Measurements from ENCODE around the gene ADORA2A.

ADORA2A gene

DNA sequence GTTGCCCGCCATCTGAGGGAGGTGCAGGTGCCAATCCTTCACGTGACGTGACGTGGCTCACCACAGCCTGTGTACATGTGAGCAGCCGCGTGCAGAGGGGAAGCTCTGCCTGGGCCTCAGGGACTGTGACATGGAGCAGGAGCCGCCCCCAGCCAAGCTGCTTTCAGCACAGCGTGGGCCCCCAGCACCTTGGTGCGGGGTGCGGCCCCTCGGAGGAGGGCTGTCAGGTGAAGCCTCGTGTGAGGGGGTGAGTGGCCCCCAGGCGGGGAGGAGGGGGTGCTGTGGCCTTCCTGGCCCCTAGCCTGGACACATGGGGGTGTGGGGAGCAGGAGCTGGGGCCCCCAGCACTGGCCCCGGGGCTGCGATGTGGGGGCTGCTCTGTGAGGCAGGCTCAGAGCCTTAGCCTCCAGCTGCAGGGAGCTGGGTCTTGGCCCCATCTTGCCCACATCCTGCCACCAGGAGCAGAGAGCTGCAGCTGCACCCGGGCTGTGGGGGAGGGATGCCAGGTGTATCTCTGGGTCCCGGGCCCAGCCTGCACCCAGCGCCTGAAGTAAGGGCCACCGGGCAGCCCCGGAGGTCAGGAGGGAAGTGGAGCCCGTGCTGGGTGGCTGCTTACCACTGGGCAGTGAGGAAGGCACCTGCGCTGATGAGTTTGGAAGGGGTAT, at the start of gene ADORA2A:
TSS of gene ADORA2A (plus strand) at position 100 of the 665 bp plus-strand sequence. CDS start 5,806 bp downstream, outside the sequence.
- in situ Hi-C loops (cut with MboI; ENCODE audit: low sequenced_read_pairs) = no loop called here

DNA sequence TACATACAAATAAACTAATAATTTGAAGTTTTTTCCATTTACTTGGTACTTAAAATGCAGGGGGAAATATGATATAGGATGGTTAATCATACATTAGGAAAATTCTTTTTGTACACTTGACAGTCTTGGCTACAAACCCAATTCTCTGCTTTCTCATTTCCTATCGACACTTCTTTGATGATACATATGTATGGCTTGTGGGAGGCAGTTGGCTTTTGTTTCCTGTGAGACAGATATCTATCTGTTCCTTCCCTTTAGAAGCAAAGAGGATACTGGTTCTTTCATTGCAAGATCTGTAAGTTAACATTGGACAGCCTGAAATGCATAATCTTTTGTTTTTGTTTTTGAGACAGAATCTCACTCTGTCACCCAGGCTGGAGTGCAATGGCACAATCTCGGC, 47.9 kb upstream of the ADORA2A start:
- in situ Hi-C loops (cut with MboI; ENCODE audit: low sequenced_read_pairs) = no loop called here

DNA sequence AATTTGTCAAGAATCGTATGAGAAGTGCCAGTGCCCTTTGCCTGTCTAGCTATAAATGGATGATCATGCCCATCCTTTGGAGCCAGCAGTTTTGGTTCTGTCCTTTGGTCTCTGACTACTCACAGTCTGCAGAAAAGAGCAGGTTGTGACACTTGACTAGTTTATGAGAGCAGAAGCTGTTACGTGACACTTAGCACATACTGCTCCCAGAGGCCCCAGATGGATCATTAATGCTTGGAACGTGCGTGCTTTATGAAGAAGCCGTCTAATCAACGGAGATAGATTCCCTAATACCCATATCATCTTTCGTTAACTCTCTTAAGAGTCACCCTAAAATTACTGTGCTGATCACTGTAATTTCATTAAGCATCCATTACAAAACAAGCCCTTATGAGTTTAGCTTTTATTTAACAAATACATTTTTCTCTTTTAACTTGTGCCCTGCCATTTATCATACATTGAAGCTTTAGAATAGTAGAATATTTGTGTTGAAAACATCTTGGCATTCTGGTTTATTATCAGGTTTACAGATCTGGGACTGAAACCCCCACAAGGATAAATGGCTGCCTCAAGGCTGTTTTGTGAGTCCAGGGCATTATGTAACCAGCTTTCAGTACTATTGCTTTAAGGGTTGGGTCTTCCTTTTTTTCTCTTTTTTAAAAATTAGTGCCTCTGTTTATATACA, 47.0 kb upstream of the ADORA2A start:
- in situ Hi-C loops (cut with MboI; ENCODE audit: low sequenced_read_pairs) = no loop called here

DNA sequence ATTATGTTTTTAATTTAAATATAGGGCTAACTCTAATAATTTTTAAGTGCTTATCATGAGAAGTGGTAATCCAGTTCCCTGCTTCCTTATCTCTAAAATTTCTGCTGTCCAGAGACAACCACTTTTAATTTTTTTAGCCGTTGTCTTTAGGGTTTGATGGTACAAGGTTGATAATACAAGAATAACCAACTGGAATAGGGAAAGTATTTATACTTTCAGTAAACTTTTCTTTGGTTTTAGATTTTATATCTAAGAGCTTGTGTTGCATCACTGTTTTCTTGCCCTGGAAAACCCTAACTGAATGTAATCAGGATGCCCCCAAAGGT, 46.5 kb upstream of the ADORA2A start:
- in situ Hi-C loops (cut with MboI; ENCODE audit: low sequenced_read_pairs) = no loop called here

DNA sequence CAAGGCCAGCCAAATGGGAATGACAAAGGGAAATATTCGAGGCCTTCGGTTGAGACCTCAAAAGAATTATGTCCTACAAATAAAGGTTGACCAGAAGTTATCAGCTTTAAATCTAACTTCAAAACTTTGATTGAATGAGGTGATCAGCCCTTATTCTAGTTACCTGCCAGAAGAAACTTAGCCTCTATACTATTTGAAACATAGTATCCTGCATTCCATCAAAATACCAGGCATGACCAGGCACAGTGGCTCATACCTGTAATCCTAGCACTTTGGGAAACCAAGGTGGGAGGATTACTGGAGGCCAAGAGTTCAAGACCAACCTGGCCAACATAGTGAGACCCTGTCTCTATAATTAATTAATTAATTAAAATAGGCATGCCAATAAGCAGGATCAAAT, 44.3 kb upstream of the ADORA2A start:
- in situ Hi-C loops (cut with MboI; ENCODE audit: low sequenced_read_pairs) = no loop called here

DNA sequence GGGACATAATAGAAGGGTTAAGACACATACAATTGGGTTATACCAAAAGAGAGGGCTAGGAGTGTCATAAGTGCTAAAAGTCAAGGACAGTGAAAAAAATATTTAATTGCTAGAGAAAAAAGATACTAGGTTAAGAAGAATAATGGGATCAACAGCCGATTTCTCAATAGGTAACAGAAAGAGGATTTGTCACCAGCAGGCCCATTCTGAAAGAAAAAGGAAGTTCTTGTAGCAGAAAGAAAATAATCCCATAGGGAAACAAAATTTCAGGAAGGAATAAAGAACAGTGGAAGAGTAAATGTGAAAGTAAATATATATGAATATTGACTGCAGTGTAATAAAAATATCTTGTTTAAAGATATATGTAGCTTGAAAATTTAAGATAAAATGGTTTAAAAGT, 43.3 kb upstream of the ADORA2A start:
- in situ Hi-C loops (cut with MboI; ENCODE audit: low sequenced_read_pairs) = no loop called here

DNA sequence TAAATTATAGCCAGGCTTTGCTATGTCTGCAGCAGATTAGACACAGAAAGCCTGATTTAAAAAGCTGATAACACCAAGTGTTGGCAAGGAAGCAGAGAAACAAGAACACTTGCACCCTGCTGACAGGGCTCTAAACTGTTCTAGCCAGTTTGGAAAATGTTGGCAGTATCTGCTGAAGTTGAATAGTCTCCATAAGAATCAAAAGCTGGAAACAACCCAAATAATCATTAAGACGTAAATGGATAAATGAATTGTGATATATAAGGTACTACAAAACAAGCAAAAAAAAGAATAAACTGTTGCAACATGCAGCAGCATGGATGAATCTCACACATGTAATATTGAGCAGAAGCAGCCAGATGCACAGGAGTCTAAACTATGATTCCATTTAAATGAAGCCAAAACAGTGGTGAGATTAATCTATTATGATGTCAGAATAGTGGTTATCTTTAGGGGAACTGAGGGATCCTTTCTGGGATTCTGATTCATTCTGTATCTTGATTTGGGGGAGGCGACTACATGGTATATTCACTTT, 40.4 kb upstream of the ADORA2A start:
- in situ Hi-C loops (cut with MboI; ENCODE audit: low sequenced_read_pairs) = no loop called here

DNA sequence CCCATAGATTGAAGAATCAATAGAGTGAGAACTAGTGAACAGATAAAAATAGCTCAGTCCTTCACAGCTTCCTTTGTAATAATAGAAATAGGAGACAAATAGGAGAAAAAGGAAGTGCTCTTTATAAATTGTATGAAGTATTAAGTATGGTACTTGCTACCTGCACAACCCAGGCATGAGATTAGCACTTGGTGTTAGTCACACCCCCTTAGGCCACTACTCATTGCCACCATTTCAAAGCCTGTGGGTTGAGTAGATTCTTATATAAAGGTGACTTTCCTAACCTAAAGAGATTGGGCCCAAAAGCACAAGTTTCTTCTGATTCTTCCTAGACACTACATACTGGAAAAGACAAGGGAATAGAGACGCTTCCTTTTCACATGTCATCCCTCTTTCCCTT, 37.7 kb upstream of the ADORA2A start:
- in situ Hi-C loops (cut with MboI; ENCODE audit: low sequenced_read_pairs) = no loop called here

DNA sequence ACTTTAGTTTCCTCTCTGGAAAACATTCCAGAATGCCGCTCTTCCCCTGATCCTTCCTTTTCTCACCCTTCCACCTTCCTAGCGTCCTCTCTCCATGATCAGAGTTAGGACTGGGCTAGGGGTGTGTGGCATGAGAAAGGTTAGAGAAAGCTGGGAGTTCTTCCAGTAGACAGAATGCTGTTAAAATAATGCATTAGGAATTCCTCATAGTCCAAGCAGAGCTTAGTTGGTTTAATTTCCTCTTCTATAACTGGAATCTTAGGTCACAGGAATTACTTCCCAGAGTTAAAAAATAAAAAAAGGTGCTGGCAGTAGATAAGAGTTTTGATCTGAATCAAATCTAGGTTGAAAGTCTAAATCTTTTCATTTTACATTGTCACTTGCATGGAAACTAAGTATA, 37.2 kb upstream of the ADORA2A start:
- in situ Hi-C loops (cut with MboI; ENCODE audit: low sequenced_read_pairs) = no loop called here

DNA sequence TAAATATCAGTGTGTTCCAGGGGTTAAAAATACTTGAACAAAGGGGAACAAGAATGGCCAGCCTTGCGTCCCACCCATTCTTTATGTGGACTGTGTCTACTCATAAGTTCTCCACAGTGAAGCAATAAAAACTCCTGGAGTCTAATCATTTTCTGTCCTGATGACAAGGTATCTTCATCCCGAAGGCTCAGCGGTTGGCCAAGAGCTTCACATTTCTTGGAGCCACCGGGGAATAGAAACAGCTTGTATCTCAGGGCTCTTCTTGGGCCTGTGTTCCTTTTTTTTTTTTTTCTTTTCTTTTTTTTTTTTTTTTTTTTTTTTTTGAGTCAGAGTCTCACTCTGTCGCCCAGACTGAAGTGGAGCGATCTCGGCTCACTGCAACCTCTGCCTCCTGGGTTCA, 36.8 kb upstream of the ADORA2A start:
- in situ Hi-C loops (cut with MboI; ENCODE audit: low sequenced_read_pairs) = no loop called here

DNA sequence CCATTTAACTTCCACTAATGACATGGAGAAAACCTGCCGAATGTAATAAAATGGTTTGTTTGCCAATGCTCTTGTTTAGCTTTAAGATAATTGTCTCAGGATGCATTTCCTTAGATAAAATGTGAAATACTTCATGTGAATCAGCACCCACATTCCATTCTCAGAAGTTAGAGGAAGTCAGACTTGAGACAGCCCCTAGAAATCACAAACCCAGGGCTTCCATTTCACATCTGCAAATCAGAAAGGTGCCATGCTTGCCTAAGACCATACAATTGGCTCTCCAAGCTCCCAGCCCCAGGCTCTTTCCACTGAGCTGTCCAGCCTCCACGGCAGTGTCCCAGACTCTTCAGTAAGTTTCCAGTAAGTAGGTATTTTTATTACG, 35.6 kb upstream of the ADORA2A start:
- in situ Hi-C loops (cut with MboI; ENCODE audit: low sequenced_read_pairs) = no loop called here

DNA sequence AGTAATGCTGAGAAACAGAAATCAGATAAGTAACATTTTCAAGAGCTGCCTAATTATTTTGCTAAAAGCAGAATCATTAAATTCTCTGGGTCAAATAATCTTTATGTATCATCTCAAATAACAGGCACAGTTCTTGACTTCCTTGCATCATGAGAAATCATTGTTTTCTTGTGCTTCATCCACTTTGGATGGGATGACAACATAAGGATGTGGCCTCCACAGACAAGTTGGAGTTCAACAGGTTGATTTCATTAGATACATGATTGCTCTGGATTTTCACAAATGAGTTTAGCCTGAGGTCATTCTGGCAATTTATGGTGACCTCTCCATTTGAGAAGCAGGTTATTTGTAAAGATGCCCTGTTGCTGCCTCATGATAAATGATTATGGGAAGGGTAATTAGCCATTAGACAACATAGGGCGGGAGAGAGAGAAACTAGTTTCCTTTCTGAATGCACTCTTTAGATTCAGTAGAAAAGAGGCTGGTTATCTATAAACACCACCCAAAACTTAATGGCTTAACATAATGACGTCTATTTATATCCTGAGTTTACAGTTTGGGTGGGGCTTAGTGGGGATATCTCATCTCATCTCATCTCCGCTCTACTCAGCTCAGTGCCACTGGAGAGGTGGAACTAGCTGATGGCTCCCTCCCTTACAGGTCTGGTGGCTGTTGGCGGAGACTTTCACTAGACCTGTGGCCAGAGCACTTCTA, 35.0 kb upstream of the ADORA2A start:
- in situ Hi-C loops (cut with MboI; ENCODE audit: low sequenced_read_pairs) = no loop called here

DNA sequence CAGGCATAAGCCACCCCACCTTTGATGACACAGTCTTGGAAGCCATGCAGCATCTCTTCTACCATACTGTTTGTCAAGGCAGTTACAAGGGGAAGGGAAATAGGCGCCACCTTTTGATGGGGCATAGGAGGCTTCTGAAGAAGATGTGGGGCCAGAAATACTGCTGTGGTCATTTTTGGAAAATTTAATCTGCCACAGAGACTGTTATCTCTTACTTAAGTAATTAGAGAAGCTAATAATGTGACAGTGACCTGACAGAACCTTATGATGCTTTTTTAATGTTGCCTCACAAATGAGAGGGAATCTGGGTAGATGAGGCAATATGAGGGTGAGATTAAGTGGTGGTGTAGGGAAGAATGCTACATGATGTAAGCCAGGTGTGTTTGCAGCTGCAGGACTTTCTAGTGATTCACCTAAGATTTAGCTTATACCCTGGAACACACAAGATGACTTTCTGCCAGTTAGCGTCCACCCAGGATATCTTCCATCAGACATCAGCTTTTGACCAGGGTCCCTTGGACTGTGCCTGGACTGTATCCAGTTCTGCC, 34.3 kb upstream of the ADORA2A start:
- in situ Hi-C loops (cut with MboI; ENCODE audit: low sequenced_read_pairs) = no loop called here

DNA sequence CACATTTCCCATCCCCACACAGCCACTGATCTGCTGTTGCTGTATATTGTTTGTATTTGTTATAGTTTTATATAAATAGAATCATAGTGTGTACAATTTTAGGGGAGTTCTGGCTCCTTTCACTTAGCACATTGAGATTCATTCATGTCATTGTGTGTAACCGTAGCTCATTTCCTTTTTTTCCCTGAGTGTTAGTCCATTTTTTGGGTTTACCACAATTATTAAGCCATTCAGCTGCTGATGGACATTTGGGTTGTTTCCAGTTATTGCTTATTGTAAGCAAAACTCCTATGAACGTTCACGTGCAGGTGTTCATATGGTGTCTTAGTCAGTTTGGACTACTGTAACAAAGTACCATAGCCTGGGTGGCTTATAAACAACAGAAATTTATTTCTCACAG, 33.6 kb upstream of the ADORA2A start:
- in situ Hi-C loops (cut with MboI; ENCODE audit: low sequenced_read_pairs) = no loop called here

DNA sequence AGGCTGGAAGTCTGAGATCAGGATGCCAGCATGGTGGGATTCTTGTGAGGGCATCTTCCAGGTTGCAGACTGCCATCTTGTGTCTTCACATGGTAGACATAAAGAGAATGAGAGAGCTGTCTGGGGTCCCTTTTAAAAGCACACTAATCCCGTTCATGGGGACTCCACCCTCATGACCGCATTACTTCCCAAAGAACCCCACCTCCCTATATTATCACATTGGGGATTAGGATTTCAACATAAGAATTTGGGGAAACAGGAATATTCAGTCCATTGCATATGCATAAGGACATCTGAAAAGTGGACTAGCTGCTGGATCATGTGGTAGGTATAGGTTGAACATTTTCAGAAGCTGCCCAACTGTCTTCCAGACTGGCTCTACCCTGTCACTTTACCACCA, 33.1 kb upstream of the ADORA2A start:
- in situ Hi-C loops (cut with MboI; ENCODE audit: low sequenced_read_pairs) = no loop called here

DNA sequence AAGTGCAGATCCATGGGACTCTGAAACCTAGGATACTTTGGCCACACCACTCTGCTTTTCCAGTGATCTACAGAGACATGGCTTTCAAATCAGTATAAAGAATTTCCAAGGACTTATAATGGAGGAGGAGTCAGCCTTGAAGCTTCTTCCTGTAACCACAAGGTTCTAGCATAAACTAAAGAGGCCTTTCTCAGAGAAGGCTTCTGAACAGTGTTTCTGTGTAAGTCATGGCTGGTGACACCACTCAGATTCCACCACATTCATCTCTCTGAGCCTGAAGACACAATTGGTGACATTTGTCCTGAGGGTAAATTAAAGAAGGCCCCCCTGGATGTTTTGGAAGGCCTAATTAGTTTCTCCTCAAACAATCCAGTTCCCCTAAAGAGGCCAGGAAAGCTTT, 29.0 kb upstream of the ADORA2A start:
- in situ Hi-C loops (cut with MboI; ENCODE audit: low sequenced_read_pairs) = no loop called here

DNA sequence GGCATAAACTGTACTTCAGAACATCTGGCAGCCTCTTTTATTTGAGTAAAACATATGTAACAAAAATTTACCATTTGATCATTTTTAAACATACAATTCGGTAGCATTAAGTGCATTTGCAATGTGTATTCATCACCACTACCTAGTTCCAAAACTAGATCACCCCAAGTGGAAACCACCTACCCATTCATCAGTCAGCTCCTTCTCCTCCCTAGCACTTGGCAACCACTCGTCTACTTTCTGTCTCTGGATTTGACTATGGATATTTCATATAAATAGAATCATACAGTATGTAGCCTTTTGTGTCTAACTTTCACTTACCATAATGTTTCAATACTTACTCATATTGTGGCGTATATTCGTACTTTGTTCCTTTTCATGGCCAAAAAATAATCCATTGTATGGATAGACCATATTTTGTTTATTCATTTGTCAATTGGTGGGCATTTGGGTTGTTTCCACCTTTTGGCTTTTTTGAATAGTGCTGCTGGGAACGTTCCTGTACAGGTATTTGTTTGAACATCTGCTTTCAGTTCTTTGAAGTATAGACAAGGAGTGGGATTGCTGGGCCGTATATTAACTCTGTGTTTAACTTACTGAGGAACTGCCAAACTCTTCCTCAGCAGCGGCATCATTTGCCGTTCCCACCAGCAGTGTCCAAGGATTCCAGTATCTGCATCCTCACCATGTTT, 27.2 kb upstream of the ADORA2A start:
- in situ Hi-C loops (cut with MboI; ENCODE audit: low sequenced_read_pairs) = loop anchor here (25.0 kb wide), 1 partner anchor 112 kb away; no protein-coding TSS in a partner anchor

DNA sequence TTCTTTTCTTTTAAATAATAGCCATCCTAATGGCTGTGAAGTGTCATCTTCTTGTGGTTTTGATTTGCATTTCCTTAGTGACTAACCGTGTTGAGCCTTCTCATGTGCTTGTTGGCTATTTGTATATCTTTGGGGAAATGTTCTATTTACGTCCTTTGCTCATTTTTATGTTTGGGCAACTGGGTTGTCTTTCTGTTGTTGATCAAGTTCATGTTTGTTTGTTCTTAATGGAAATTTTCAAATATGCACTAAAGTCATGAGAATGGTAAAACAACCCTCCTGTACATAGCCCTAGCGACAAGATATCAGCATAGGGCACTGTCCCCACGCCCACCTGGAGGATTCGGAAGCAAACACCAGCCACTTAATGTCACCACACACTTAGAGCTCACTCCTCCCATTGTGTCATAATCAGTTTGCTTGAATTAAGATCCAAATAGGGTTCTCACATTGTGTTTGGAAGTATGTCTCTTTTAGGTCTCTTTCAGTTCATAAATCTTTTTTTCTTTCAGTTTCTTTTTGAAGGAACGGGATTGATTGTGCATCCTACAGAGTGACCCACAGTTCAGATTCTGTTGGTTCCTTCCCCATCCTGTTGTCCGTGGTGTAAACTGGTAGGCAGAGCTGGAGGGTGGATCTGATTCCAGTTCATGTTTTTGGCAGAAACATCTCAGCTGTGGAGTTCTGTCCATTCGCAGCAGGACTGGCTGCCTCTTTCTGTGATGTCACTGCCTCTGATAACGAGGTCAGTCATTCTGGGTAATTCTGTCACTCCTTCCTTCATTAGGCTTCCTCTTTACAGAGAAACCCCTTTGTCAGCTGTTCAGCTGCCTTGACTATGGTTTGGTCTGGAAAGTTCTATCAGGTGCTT, 26.4 kb upstream of the ADORA2A start:
- in situ Hi-C loops (cut with MboI; ENCODE audit: low sequenced_read_pairs) = loop anchor here (25.0 kb wide), 1 partner anchor 111 kb away; no protein-coding TSS in a partner anchor

DNA sequence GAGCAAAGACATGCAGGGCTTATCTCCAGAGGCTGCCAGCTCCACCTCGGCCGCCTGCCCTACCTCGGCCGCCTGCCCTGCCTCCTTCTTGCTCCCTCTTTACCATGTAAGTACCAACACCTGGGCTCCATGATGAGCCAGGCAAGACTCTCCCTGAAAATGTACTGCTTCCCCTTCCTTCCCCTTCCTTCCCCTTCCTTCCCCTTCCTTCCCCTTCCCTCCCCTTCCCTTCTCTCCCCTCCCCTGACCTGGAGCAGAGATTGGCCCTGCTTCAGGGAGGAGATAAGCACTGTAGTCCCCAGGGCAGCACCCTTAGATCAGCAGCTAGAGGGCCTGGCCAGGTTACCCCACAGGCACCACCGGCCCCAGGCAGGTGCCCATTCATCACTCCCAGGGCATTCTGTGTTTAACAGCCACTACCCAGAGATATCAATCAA, 25.4 kb upstream of the ADORA2A start:
- in situ Hi-C loops (cut with MboI; ENCODE audit: low sequenced_read_pairs) = loop anchor here (25.0 kb wide), 1 partner anchor 110 kb away; no protein-coding TSS in a partner anchor
